HG02840 (cell line): Measurements from ENCODE around the gene PAOX.
A peak's percentile ranks its signal among the peaks of the same experiment; 100 is the strongest.
"Not testable (repeated sequence)": the region's sequence is repeated elsewhere in the genome, so short reads cannot be mapped to it uniquely, and the experiment has no call there.

Experiments used
- ATAC-seq: cut with Tn5 transposase; IDR thresholded peaks from one replicate; pipeline ENCODE4 v1.9.1; 2021; ENCODE audit warnings: mild to moderate bottlenecking, moderate library complexity, moderate number of reproducible peaks; ENCODE audit not compliant: unreplicated experiment, low FRiP score

Gene PAOX

DNA sequence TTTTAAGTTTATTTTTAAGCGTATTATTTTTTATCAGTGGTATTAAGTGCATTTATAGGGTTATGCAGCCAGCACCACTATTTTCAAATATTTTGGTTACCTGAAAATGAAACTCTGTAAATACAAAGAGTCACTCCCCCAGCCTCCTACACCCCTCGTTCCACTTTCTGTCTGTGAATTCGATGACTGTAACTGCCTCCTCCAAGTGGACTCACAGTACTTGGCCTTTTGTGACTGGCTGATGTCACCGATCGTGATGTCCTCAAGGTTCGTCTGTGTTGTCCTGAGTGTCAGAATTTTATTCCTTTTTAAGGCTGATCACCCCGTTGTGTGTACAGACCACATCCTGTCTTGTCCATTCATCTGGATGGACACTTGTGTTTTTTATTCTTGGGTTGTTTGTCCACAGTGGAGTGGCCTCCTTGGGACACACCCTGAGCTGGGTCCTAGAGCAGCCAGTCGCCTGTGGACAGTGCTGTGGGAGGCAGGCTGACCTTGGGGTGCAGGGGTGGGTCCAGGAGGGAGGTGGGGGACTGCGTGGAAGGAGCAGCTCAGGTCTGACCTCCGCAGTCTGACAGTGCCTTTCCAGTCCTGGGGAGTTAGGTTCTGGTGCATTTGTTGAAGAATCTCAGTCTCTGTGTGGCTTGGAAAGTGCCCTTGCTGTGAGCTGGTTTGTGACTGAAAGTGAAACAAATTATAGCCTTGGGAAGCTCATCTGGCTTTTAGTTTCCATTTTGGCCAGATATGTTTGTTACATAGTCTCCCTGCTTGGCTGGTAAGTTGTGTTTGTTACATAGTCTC, 21.8 kb downstream of the PAOX start:
- ATAC-seq, result peak; percentile 61

DNA sequence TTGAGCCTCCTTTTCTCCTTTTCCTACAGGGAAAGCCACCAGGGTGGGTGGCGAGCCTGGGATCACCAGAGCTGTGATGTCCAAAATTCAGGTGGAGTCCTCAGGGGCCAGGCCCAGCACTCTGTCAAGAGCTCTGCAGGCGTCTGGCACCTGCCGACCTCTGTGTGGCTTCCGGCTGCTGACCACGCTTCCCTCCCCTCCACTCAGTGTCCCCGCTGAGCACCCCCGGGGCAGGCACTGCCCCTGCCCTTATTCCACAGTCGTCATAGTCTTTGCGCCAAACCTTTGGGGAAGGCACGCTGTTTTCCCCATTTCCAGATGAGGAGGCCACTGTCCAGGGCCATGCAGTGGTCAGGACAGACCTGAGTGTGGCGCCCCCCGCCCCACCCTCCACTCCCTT, 22.4 kb downstream of the PAOX start:
- ATAC-seq, result no peak

DNA sequence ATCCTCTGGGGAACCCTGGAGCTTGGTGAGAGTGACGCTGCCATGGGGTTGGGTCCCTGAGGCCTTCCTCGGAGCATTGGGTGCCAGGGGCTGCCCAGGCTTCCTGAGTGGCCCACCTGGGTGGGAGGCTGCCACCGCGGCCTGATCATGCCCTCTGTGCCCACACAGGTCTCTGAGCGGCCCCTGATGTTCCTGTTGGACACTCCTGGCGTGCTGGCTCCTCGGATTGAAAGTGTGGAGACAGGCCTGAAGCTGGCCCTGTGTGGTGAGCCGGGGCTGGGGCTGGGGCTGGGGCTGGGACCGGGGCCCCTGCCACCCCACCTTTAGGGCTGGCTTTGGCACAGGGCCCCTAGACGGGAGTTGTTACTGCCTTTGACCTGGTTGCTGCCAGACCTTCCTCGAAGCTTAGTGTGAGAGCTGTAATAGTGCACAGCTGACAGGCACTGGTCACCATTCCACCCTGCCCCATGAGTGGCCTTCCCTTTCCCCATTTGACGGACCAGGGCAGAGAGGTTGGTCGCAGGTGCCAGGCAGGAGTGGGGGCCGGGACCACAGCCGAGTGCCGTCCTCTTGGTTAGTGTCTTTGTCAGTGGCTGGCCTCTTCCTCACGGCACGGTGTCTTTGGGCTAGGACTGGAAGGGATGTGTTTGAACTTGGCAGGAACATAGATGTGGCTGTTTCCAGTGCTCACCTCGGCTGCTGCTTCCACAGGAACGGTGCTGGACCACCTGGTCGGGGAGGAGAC, 23.1 kb downstream of the PAOX start:
- ATAC-seq, result no peak

DNA sequence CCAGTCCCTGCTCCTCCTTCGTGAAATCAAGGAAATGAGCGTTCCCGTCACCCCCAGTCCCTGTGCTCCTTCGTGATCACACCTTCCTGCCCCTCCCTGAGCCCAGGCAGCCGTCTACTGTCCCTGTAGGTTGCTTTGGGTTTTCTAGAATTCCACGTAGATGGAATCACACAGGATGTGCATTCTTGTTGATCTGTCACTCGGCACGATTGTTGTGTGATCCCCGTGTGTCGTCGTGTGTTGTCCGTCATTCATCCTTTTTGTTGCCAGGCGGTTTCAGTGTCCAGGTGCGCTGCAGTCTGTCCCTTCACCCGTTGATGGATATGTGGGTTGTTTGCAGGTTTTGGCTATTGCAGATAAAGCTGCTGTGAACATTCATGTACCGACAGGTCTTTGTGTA, 24.3 kb downstream of the PAOX start:
- ATAC-seq, result no peak

DNA sequence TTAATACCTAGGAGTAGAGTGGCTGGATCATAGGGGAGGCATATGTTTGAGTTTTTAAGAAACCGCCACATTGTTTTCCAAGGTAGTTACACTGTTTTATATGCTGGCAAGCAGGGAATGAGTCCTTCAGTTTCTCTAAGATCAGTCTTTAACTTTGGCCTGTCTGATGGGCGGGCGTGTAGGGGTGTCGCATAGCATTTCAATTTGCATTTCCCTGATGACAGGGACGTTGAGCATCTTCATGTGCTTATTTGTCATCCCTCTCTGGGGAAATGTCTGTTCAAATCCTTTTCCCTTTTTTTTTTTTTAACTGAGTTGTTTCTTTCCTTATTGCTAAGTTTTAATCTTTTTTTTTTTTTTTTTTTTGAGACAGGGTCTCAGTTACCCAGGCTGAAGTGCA, 24.7 kb downstream of the PAOX start:
- no peak for ATAC-seq

- ATAC-seq, result no peak
These were observed 26.2 kb downstream of the PAOX start for GRCh38 chr10:133405272-133405671.

DNA sequence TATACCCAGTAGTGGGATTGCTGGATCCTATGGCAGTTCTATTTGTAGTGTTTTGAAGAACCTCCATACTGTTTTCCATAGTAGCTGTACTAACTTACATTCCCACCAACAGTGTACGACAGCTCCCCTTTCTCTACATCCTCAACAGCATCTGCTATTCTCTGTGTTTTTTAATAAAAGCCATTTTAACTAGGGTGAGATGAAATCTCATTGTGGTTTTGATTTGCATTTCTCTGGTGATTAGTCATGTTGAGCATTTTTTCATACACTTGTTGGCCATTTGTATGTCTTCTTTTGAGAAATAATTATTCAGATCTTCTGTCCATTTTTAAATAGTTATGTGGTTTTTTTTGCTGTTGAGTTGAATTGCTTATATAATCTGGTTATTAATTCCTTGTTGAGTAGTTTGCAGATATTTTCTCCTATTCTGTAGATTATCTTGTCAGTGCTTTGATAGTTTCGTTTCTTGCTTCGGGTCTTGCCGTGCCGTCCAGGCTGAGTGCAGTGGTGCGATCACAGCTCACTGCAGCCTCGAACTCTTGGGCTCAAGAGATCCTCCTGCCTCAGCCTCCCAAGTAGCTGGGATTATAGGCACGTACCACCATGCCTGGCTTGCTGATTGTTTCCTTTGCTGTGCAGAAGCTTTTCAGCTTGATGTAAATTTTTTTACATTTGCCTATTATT, 26.9 kb downstream of the PAOX start:
- no peak for ATAC-seq

- ATAC-seq, result no peak
These were observed 32.7 kb downstream of the PAOX start for GRCh38 chr10:133411523-133412380.

GRCh38 chr10:133412381-133412711, 33.3 kb downstream of the PAOX start:
- no peak for ATAC-seq

GRCh38 chr10:133414401-133414800, 35.3 kb downstream of the PAOX start:
- not testable (repeated sequence) for ATAC-seq

DNA sequence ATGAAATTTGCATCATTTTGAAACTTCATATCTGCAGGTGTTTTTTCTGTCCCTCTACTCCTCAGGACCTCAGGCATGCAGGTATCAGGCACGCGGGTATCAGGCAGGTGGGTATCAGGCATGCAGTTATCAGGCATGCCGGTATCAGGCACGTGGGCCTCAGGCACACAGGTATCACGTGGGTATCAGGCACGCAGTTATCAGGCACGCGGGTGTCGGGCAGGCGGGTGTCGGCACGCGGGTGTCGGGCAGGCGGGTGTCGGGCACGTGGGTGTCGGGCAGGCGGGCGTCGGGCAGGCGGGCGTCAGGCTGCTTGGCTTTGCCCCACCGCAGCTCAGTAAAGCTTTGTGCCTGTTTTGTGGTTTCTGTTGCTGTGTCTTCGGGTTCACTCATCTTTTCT, 36.7 kb downstream of the PAOX start:
- ATAC-seq, result no peak

DNA sequence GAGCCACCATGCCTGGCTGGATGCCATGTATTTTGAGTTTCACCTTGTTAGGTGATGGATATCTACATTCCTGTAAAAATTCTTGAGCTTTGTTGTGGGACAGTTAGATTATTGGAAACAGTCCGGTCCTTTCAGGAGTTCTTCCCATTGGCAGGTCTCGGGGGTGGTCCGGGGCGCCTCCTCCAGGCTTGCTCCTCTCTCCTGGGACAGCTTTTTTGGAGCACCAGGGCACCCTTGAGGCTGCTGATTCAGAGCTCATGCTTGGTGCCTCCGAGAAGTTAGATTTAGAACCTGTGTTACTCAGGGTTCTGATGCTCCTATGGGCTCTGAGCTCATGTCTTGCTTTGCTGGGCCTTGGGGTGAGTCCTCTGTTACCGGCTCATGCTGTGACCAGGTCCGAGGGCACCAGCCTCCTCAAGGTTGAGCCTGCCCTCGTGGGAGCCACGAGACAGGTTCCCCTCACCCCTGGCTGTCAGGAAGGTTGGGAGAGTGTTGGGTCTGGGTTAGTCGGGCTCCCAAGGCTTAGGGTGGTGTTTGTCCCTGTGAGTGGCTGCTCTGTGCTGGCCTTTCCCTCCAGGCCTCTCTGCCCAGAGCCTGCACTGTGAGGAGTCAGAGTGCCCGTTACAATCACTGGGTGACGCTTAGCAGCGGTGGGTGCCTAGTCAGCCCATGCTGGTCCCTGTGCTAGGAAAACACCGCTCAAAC, 39.4 kb downstream of the PAOX start:
- no peak for ATAC-seq

- no peak for ATAC-seq
These were observed 40.3 kb downstream of the PAOX start for GRCh38 chr10:133419211-133419950.

- no peak for ATAC-seq
These were observed 41.0 kb downstream of the PAOX start for GRCh38 chr10:133420028-133420427.

GRCh38 chr10:133420579-133420978, 41.5 kb downstream of the PAOX start:
- ATAC-seq, result no peak

GRCh38 chr10:133421336-133422222, 42.5 kb downstream of the PAOX start:
- no peak for ATAC-seq

DNA sequence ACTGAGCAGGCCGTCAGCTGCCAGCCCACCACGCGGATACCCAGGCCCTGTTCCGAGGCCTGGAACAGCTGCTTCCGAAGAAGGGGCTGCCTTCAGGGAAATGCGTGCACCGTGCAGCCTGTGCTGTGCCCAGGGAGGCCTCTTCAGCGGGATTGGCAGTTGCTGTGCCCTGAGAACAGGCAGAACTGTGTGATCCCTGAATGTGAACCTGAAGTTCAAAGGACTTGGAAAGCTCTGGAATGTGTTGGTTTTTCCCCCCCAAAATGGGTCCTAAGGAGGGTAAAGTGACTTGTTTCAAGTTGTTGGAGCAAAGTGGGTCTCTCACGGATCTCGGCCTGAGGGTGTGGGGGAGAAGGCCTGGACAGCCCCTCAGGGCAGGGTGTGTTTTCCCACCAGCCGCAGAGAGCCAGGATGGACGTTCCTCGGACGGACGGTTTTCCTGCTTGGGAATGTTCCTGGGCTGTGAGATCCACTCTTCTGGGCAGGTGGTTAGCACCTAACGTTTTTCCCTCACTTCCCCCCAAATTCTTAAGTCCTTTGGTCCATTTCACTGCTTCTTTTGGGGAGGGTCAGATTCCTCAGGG, 43.3 kb downstream of the PAOX start:
- no peak for ATAC-seq
